DND-41 (cell line): ENCODE data around the gene ARSI.

Source experiments
- CTCF ChIP-seq: IDR thresholded peaks from 2 replicates; pipeline ENCODE4 v1.5.1; 2012; ENCODE audit warnings: borderline replicate concordance, low read length, moderate library complexity, mild to moderate bottlenecking; ENCODE audit not compliant: poor library complexity, severe bottlenecking; ENCODE audit errors: extremely low read depth
- EZH2 ChIP-seq: IDR thresholded peaks from 3 replicates; pipeline ENCODE4 v1.6.1; 2012; ENCODE audit warnings: borderline replicate concordance, low read depth, mild to moderate bottlenecking, moderate library complexity, low read length, inconsistent platforms; ENCODE audit not compliant: severe bottlenecking

DNA sequence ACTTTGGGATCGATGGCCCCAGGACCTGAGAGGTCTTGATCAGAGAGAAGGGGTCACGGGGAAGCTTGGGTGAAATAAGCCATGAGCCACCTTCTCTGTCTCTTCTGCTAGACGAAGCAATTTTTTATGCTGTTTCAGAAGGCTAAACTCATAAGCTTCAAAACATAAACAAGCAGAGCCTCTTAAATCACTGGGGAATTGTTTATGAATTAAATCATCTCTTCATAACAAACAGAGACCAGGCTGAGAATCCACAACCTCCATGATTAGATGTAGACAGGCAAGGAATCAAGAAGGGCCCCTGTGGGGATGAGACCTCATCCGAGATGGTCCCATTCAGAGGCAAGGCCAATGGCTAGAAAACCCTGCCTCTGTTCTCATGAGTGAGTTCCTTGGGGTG, 33.1 kb upstream of the ARSI start:
- TF ChIP-seq CTCF: no peak
- no peak for TF ChIP-seq EZH2
